WTC11 (cell line): ENCODE results near the gene ADIPOR2.

ENCODE experiments used
- NFYB ChIP-seq: sonication (generic); formaldehyde crosslinking; conservative IDR thresholded peaks from 2 replicates; pipeline ENCODE4 v1.8.0; 2022; ENCODE audit warnings: low read depth, missing genetic modification reagents
- SMAD4 ChIP-seq: sonication (generic); formaldehyde crosslinking; IDR thresholded peaks from 2 replicates; pipeline ENCODE4 v1.8.0; 2022; ENCODE audit warnings: mild to moderate bottlenecking, missing genetic modification reagents
- TF ChIP-seq, protein P1 (sequence below): fragments of 200-600 bp; IDR thresholded peaks from 2 replicates; pipeline ENCODE4 v1.8.0; 2022; ENCODE audit warnings: antibody characterized with exemption

DNA sequence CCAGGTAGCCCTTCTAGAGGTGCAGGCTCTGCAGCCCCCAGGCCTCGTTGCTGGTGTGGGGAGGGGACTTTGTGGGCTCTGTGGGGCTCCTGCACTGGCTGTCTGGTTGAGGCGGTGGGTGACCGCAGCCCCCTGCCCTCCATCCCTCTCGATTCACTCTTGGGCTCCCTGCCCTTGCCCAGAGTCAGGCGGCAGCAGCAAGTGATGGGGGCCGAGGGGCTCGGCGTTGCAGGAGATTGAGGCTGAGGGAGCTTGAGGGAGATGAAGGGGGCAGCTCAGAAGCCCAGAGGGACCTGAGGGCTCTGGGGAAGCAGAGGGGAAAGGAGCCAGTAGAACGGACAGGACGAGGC is 120.0 kb downstream of the ADIPOR2 start:
- TF ChIP-seq, protein P1, sequence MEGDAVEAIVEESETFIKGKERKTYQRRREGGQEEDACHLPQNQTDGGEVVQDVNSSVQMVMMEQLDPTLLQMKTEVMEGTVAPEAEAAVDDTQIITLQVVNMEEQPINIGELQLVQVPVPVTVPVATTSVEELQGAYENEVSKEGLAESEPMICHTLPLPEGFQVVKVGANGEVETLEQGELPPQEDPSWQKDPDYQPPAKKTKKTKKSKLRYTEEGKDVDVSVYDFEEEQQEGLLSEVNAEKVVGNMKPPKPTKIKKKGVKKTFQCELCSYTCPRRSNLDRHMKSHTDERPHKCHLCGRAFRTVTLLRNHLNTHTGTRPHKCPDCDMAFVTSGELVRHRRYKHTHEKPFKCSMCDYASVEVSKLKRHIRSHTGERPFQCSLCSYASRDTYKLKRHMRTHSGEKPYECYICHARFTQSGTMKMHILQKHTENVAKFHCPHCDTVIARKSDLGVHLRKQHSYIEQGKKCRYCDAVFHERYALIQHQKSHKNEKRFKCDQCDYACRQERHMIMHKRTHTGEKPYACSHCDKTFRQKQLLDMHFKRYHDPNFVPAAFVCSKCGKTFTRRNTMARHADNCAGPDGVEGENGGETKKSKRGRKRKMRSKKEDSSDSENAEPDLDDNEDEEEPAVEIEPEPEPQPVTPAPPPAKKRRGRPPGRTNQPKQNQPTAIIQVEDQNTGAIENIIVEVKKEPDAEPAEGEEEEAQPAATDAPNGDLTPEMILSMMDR, result no peak
- TF ChIP-seq SMAD4 (CRISPR knock-in tag) (no peak), NFYB (CRISPR knock-in tag) (no peak)
